ENCODE measurements around the gene DERL2.

Gene DERL2

GRCh38 chr17:5485270-5486205 lies at the start of gene DERL2:
Gene DERL2, minus strand, starts transcription at chr17:5486178. Its CDS starts 17 bp downstream, at chr17:5486161.
- no peak for DNase-seq

GRCh38 chr17:5535436-5535835 lies 49.5 kb upstream of the DERL2 start:
- DNase-seq: no peak

- DNase-seq: no peak
Observed at GRCh38 chr17:5533486-5534315, 47.7 kb upstream of the DERL2 start.

GRCh38 chr17:5532581-5532980 lies 46.6 kb upstream of the DERL2 start:
- DNase-seq: no peak

GRCh38 chr17:5531085-5531418 lies 45.1 kb upstream of the DERL2 start:
- DNase-seq: no peak

- DNase-seq: no peak
Observed at GRCh38 chr17:5530265-5531084, 44.5 kb upstream of the DERL2 start.

- DNase-seq: no peak
Observed at GRCh38 chr17:5527601-5528250, 41.7 kb upstream of the DERL2 start.

GRCh38 chr17:5526821-5527598 lies 41.0 kb upstream of the DERL2 start:
- no peak for DNase-seq

GRCh38 chr17:5523249-5523648 lies 37.3 kb upstream of the DERL2 start:
- no peak for DNase-seq

- no peak for DNase-seq
Observed at GRCh38 chr17:5522476-5522875, 36.5 kb upstream of the DERL2 start.

- no peak for DNase-seq
Observed at GRCh38 chr17:5516060-5516792, 30.2 kb upstream of the DERL2 start.

- no peak for DNase-seq
Observed at GRCh38 chr17:5514976-5515375, 29.0 kb upstream of the DERL2 start.

GRCh38 chr17:5513628-5514027 lies 27.6 kb upstream of the DERL2 start:
- no peak for DNase-seq

- no peak for DNase-seq
Observed at GRCh38 chr17:5511401-5512225, 25.6 kb upstream of the DERL2 start.

- DNase-seq: no peak
Observed at GRCh38 chr17:5510771-5511170, 24.8 kb upstream of the DERL2 start.

- DNase-seq: no peak
Observed at GRCh38 chr17:5509482-5509881, 23.5 kb upstream of the DERL2 start.

- no peak for DNase-seq
Observed at GRCh38 chr17:5508810-5509209, 22.8 kb upstream of the DERL2 start.

GRCh38 chr17:5506307-5506706 lies 20.3 kb upstream of the DERL2 start:
- DNase-seq: no peak

- no peak for DNase-seq
Observed at GRCh38 chr17:5502552-5502951, 16.6 kb upstream of the DERL2 start.

GRCh38 chr17:5501685-5502084 lies 15.7 kb upstream of the DERL2 start:
- no peak for DNase-seq
